ENCODE results near the gene CAPN7.

DNA sequence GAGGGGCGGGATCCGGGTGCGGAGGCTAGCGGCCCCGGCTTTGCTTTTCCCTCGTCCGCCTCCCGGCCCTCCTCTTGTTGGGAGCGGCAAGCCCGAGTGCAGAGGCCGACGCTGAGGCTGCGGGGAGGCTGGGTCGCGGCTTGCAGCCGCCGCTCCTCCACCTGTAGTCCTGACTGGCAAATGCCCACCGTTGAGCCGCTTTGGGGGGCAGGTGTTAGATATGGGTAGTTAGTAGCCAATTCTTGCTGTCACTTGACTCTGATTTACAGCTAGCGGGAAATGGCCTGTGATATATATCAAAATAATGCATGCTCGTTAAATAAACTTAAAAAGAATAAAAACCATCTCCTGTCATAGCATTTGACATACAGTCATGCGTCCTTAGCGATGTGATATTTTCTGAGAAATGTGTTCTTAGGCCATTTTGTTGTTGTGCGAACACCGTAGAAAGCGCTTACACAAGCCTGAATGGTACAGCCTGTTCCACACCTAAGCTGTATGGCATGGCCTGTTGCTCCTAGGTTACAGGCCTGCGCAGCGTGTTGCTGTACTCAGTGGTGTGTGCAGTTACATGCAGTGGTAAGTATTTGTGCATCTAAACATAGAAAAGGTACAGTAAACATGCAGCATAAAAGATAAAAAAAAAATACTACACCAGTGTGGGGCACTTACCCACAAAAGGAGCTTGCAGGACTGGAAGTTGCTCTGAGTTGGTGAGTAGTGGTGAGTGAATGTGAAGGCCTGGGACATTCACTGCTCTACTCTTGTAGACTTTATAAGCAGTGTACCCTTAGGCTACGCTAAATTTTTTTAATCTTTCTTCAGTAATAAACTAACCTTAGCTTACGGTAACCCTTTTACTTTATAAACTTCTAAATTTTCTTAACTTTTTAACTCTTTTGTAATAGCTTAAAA is 873 bp downstream of the CAPN7 start:
- peak in 1 of 3 donors; percentile 42 for TF ChIP-seq POLR2AphosphoS5 (IDR thresholded peaks at IDR 0.05)
- TF ChIP-seq, protein P1, sequence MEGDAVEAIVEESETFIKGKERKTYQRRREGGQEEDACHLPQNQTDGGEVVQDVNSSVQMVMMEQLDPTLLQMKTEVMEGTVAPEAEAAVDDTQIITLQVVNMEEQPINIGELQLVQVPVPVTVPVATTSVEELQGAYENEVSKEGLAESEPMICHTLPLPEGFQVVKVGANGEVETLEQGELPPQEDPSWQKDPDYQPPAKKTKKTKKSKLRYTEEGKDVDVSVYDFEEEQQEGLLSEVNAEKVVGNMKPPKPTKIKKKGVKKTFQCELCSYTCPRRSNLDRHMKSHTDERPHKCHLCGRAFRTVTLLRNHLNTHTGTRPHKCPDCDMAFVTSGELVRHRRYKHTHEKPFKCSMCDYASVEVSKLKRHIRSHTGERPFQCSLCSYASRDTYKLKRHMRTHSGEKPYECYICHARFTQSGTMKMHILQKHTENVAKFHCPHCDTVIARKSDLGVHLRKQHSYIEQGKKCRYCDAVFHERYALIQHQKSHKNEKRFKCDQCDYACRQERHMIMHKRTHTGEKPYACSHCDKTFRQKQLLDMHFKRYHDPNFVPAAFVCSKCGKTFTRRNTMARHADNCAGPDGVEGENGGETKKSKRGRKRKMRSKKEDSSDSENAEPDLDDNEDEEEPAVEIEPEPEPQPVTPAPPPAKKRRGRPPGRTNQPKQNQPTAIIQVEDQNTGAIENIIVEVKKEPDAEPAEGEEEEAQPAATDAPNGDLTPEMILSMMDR (IDR thresholded peaks at IDR 0.05 in 8 of 11, conservative IDR thresholded peaks at IDR 0.05 in 3 of 11), result no peak
